ENCODE results near the gene TENM3.
"Not testable (repeated sequence)": the region's sequence is repeated elsewhere in the genome, so short reads cannot be mapped to it uniquely, and the experiment has no call there.

TENM3 gene

GRCh38 chr4:182804131-182804530, 560.9 kb downstream of the TENM3 start:
- DNase-seq, result no peak

GRCh38 chr4:182805321-182805720, 562.1 kb downstream of the TENM3 start:
- DNase-seq, result no peak

- no peak for DNase-seq
Observed at GRCh38 chr4:182805750-182806149, 562.5 kb downstream of the TENM3 start.

- DNase-seq, result peak; percentile 85
Observed at GRCh38 chr4:182806259-182807252, 563.4 kb downstream of the TENM3 start.

GRCh38 chr4:182807346-182807745, 564.1 kb downstream of the TENM3 start:
- DNase-seq, result no peak

- no peak for DNase-seq
Observed at GRCh38 chr4:182807767-182808548, 564.8 kb downstream of the TENM3 start.

GRCh38 chr4:182808673-182809416, 565.6 kb downstream of the TENM3 start:
- DNase-seq, result peak; percentile 75

GRCh38 chr4:182809417-182810102, 566.4 kb downstream of the TENM3 start:
- no peak for DNase-seq

- DNase-seq, result no peak
Observed at GRCh38 chr4:182810103-182810615, 567.0 kb downstream of the TENM3 start.

GRCh38 chr4:182812916-182813315, 569.7 kb downstream of the TENM3 start:
- DNase-seq, result peak; percentile 11

- DNase-seq, result not testable (repeated sequence)
Observed at GRCh38 chr4:182814065-182814464, 570.9 kb downstream of the TENM3 start.

- no peak for DNase-seq
Observed at GRCh38 chr4:182818926-182819730, 575.9 kb downstream of the TENM3 start.

- DNase-seq, result no peak
Observed at GRCh38 chr4:182819751-182820150, 576.5 kb downstream of the TENM3 start.

GRCh38 chr4:182822554-182822953, 579.4 kb downstream of the TENM3 start:
- DNase-seq, result no peak

GRCh38 chr4:182823576-182823975, 580.4 kb downstream of the TENM3 start:
- no peak for DNase-seq

GRCh38 chr4:182825003-182825402, 581.8 kb downstream of the TENM3 start:
- DNase-seq, result no peak

- no peak for DNase-seq
Observed at GRCh38 chr4:182825786-182826185, 582.6 kb downstream of the TENM3 start.

- DNase-seq, result peak; percentile 70
Observed at GRCh38 chr4:182826391-182826790, 583.2 kb downstream of the TENM3 start.

- DNase-seq, result no peak
Observed at GRCh38 chr4:182827166-182827565, 584.0 kb downstream of the TENM3 start.

- no peak for DNase-seq
Observed at GRCh38 chr4:182827954-182828353, 584.8 kb downstream of the TENM3 start.

GRCh38 chr4:182828360-182829025, 585.3 kb downstream of the TENM3 start:
- DNase-seq, result no peak

Data from suppressor macrophage treated with lipopolysaccharide for 4 hours (primary cell).